Measurements from ENCODE around the gene KCNN3. TPM values are rescaled to one million over a fixed set of nuclear protein-coding genes. Genes with fewer than 3 reads are reported as not detected.

Gene KCNN3
- total and polyA plus RNA-seq, 2 of the 8 experiments (the other 6 are each of a cell fraction or from before 2014, with no cell fraction given), result 2.8 to 3.7 TPM

DNA sequence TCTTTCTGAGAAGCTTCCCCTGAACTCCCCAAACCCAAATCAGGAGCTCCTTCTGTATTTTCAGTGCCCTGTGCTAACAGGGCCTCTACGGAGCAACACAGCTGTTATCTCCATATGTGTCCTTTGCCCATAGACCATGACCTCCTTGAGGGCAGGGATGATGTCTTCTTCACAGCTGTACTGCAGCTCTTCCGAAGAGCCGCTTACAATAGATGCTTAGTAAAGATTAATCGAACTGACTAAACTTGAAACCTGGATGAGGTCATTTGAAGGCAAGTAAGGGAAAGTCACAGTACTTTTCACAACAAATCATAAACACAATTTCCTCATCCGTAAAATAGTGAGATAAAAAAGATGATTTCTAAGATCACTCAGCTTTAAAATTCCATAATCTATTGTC lies 4.4 kb upstream of the KCNN3 start:
- Histone ChIP-seq H3K9ac (replicated peaks in 1 of 4; ENCODE audit: extremely low read depth in 1 of 4, low read depth in 3 of 4, low read length in 3 of 4) (no peak overlapping the region), H3K9me3 (ENCODE audit: insufficient read depth in 2 of 2, low read depth in 1 of 2, low read length in 1 of 2) (no peaks in the 10 kb centered on the region), H2BK5ac (ENCODE audit: low read depth, low read length) (no peak overlapping the region), H3K14ac (ENCODE audit: insufficient read length) (no peak overlapping the region), H3K79me2 (ENCODE audit: control insufficient read depth in 1 of 2, insufficient read depth in 2 of 2, low read length in 2 of 2) (no peaks in the 10 kb centered on the region), H3K4me3 (ENCODE audit: extremely low read depth in 1 of 4, insufficient read depth in 2 of 4, low read depth in 3 of 4, low read length in 4 of 4) (no peak overlapping the region), H2AK5ac (ENCODE audit: low read depth, low read length) (no peak overlapping the region), H3K4me2 (ENCODE audit: insufficient read depth in 1 of 2, low read depth in 2 of 2, low read length in 2 of 2) (no peak overlapping the region), H2BK12ac (ENCODE audit: low read depth, low read length) (no peak overlapping the region), H3K23ac (ENCODE audit: insufficient read length) (no peak overlapping the region), H3K18ac (ENCODE audit: extremely low read depth, low read length) (no peak overlapping the region), H3K4me1 (replicated peaks in 1 of 4; ENCODE audit: control insufficient read depth in 3 of 4, insufficient read depth in 4 of 4, low read length in 3 of 4) (peaks cover 3 to 16% (median 4%) of the 10 kb centered on the region in 4 experiments; a peak in 6 of 7 replicates), H3K4ac (replicated peaks; ENCODE audit: insufficient read length, low read depth, low read length) (no peak overlapping the region), H4K5ac (ENCODE audit: insufficient read length, low read depth, low read length) (no peak overlapping the region), H4K8ac (ENCODE audit: extremely low read depth, insufficient read depth, low read length) (no peak overlapping the region), H3K56ac (replicated peaks; ENCODE audit: insufficient read length, low read depth, low read length) (no peak overlapping the region), H2BK120ac (replicated peaks; ENCODE audit: low read depth, low read length) (no peak overlapping the region), H2BK20ac (ENCODE audit: low read length) (no peak overlapping the region), H2AFZ (ENCODE audit: low read length) (no peak overlapping the region), H3K27ac (ENCODE audit: low read depth, low read length) (no peak overlapping the region), H2BK15ac (ENCODE audit: low read length) (no peak overlapping the region), H4K91ac (replicated peaks; ENCODE audit: insufficient read length, low read length) (no peak overlapping the region), H3K27me3 (replicated peaks in 1 of 4; ENCODE audit: control insufficient read depth in 3 of 4, extremely low read depth in 1 of 4, insufficient read depth in 3 of 4, low read length in 3 of 4) (0 out of 7 replicates have a peak, but pooled peaks cover 0 to under 1% (median 0%) of the 10 kb centered on the region in 4 experiments), H4K20me1 (replicated peaks in 1 of 2; ENCODE audit: control insufficient read depth in 1 of 2, insufficient read depth in 2 of 2, low read length in 2 of 2) (no peaks in the 10 kb centered on the region), H3K36me3 (ENCODE audit: control insufficient read depth in 2 of 4, insufficient read depth in 4 of 4, low read length in 3 of 4) (no peaks in the 10 kb centered on the region), H3K79me1 (ENCODE audit: low read depth, low read length) (no peaks in the 10 kb centered on the region), H3K23me2 (ENCODE audit: low read depth, low read length) (peaks cover 2% of the 10 kb centered on the region; the same call in 1 of the 2 replicates)
- no peak for FAIRE-seq
- DNase-seq (ENCODE audit: low read depth in 1 of 2, low spot score in 2 of 2), result no peak
- TF ChIP-seq SIX5 (IDR thresholded peaks at IDR 0.05; ENCODE audit: low read depth, low read length), result no peak
- TF ChIP-seq, protein P1, sequence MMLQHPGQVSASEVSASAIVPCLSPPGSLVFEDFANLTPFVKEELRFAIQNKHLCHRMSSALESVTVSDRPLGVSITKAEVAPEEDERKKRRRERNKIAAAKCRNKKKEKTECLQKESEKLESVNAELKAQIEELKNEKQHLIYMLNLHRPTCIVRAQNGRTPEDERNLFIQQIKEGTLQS (IDR thresholded peaks at IDR 0.05; ENCODE audit: insufficient read depth, low read depth, low read length), result no peak
- TF ChIP-seq RBBP5 (IDR thresholded peaks at IDR 0.05; ENCODE audit: borderline replicate concordance, low read depth, low read length), result no peak
- POLR2A ChIA-PET (ENCODE audit: partially characterized antibody), result no interaction called here
- CTCF ChIA-PET (ENCODE audit: partially characterized antibody), result interaction anchor here (1.1 to 3.9 kb wide), 7 partner anchors 12 to 252 kb away, joined by 3 to 16 read pairs (median 4); no protein-coding TSS in a partner anchor
- WGBS, 2 experiments (ENCODE audit: extremely low coverage in 1 of 2, insufficient coverage in 1 of 2, insufficient read length in 1 of 2, insufficient replicate concordance in 2 of 2, low coverage in 1 of 2, low lambda C conversion rate in 2 of 2, missing lambda C conversion rate in 1 of 2), result 92% methylated on average over 5 of the region's 5 CpGs; no CpG with 5 or more reads in 1 of the 2 experiments
